Fibroblast of the aortic adventitia (primary cell): ENCODE results near the gene IRGQ. TPM values are rescaled to one million over a fixed set of nuclear protein-coding genes. Genes with fewer than 3 reads are reported as not detected.

Experiments used
- DNase-seq: peaks from one replicate; pipeline ENCODE4 v3.0.0-alpha.2; 2010; ENCODE audit warnings: low read depth
- H3K4me3 ChIP-seq: 2 replicates; pipeline ENCODE4 v1.5.1; 2011; ENCODE audit warnings: low read depth, mild to moderate bottlenecking, control low read depth, low read length, moderate library complexity
- CTCF ChIP-seq: IDR thresholded peaks from 2 replicates; pipeline ENCODE4 v1.5.1; 2011; ENCODE audit warnings: mild to moderate bottlenecking, low read length, control low read depth, inconsistent platforms; ENCODE audit not compliant: insufficient read depth
- total RNA-seq: library from RNA; depleted of rRNA; stranded (reverse); fragments of >200 nt; gene quantifications from 2 replicates; pipeline ENCODE4 v1.2.3, GENCODE V29; 2012; ENCODE audit warnings: low replicate concordance

Gene IRGQ
- total RNA-seq, 1 donor = 17.5 TPM

DNA sequence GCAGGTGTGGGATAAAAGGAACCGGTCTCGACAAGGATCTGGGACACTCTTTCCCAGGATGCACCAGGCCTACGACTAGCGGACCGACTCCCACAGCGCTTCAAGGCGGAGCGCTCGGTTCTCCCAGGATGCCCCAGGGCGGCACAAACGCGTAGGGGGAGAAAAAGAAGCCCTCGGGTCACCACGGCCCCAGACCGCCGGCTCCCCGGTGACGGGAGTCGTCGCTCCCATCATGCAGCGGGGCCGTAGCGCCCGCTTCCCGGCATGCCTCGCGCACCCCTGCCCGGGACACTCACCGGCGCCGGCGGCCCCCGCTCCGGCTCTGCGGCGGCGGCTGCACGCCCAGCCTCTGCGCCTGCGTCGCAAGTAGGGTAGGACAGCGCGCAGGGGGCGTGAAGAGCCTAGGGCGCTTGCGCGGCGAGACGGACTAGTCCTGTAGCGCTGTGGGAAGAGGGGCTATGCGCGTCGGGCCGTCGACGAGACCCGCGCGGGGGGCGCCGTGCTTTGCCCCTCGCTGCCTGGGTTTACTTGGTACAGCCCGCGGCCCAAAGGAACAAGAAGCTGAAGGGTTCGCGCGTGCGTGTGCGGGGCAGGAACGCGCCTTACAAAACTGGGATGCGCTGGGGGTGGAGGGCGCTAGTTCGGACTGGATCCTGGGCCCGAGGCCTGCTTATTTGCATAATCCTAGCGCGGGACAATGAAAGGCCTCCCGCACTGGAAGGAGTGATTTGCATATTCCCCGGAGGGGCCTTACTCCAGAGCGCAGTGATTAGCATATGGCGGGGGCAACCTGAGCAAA, 23.5 kb upstream of the IRGQ start, which contains the start of gene ZNF428:
Gene ZNF428 (minus strand): TSS at position 368 of the 799 bp plus-strand sequence. CDS start 5,325 bp downstream, outside the sequence.
- peak; percentile 87 for DNase-seq
- no peak for TF ChIP-seq CTCF

GRCh38 chr19:43618921-43619261, 23.0 kb upstream of the IRGQ start:
- TF ChIP-seq CTCF = no peak
- DNase-seq = peak; percentile 37
- peak overlapping the region; percentile 95 for H3K4me3 ChIP-seq

More for the DNA sequence above, 23.5 kb upstream of the IRGQ start, which contains the start of gene ZNF428:
- peak within 1 kb of the TSS; percentile 95 for H3K4me3 ChIP-seq

- no peak overlapping the region for H3K4me3 ChIP-seq
- no peak for DNase-seq
- TF ChIP-seq CTCF = no peak
These were observed 21.0 kb upstream of the IRGQ start for GRCh38 chr19:43616954-43617353.

- DNase-seq = no peak
- TF ChIP-seq CTCF = no peak
- no peak overlapping the region for H3K4me3 ChIP-seq
These were observed 20.4 kb upstream of the IRGQ start for GRCh38 chr19:43616306-43616705.

GRCh38 chr19:43612374-43612773, 16.4 kb upstream of the IRGQ start:
- H3K4me3 ChIP-seq = no peak overlapping the region

DNA sequence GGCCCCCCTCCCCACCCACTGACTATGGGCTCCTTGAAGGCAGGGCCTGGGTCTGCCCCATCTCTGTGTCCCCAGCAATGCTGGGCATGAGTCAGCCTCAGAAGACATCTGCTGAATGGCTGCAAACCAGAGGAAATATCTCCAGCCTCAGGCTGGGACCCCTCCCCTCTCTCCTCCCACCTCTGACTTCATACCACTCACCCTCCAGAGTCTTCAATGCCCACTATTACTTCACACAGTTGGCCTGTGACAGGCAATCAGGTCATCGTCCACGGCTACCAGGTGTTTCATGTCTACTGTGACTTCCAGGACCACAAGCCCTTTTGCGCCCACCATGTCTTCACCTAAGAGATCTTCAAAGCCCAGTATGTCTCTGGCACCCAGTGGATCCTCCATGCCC, 15.9 kb upstream of the IRGQ start, which contains the start of gene SRRM5:
Gene SRRM5 (plus strand): TSS at position 301 of the 400 bp plus-strand sequence. CDS start 34 bp downstream, at position 335.
- TF ChIP-seq CTCF = no peak
- DNase-seq = no peak
- no peak within 1 kb of the TSS for H3K4me3 ChIP-seq

More at GRCh38 chr19:43612374-43612773, 16.4 kb upstream of the IRGQ start:
- no peak for DNase-seq
- TF ChIP-seq CTCF = no peak

DNA sequence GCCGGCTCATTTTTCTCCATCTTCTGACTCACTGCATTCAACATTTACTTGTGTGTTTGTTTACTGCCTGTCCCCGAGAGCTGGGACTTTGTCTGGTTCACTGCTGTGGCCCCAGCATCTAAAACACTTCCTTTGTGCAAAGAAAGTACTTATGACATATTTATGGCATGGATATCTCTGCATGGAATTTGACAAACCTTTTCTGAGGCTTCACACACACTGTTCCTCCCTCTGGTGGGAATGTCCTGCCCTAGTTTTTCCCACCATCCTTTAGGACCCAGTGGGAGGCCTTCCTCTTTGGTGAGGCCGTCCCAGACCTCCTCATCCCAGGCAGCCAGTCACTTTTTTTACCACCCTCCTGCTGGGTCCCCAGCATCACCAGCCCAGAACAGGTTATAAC, 14.6 kb upstream of the IRGQ start:
- H3K4me3 ChIP-seq = no peak overlapping the region
- TF ChIP-seq CTCF = no peak
- DNase-seq = no peak
